NT2/D1 (cell line): ENCODE measurements around the gene VAV2.

Experiments used
- SUZ12 ChIP-seq: IDR thresholded peaks from 2 replicates; pipeline ENCODE4 v1.6.1; 2011; ENCODE audit not compliant: insufficient read length, insufficient read depth; ENCODE audit errors: extremely low read depth
- YY1 ChIP-seq: IDR thresholded peaks from 2 replicates; pipeline ENCODE4 v1.6.1; 2011; ENCODE audit not compliant: insufficient read length, insufficient read depth
- ZNF274 ChIP-seq: IDR thresholded peaks from 2 replicates; pipeline ENCODE4 v1.6.1; 2011; ENCODE audit warnings: mild to moderate bottlenecking, low read depth, low read length

DNA sequence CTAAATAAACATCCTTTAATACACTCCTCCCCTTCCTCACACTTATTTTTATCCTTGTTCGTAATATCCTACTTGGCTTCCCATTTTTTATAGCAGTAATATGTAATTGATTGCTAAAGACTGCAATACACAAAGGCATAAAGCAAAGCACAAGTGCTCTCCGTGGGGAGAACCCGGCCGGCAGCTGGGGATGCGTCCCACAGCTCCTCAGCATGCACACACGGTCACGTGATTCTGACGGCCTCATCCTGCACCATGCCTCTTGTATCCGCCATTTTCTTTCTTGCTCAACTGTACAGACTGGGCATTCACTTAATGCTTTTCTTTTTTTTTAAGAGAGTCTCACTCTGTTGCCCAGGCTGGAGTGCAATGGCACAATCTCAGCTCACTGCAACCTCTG is 36.0 kb upstream of the VAV2 start:
- TF ChIP-seq ZNF274 (no peak), YY1 (no peak), SUZ12 (no peak)
